GM20000 (cell line): Measurements from ENCODE around the gene IL31RA.

ENCODE experiments used
- DNase-seq: peaks from one replicate; pipeline ENCODE4 v3.0.0; 2012; ENCODE audit warnings: low spot score
- CTCF ChIP-seq: IDR thresholded peaks from 2 replicates; pipeline ENCODE4 v1.5.1; 2012; ENCODE audit warnings: mild to moderate bottlenecking, control low read depth; ENCODE audit errors: extremely low read depth, missing control alignments

The IL31RA gene

GRCh38 chr5:55829956-55830355, 21.2 kb upstream of the IL31RA start:
- no peak for DNase-seq
- TF ChIP-seq CTCF: no peak

- DNase-seq: no peak
- TF ChIP-seq CTCF: no peak
Observed at GRCh38 chr5:55832446-55832845, 18.7 kb upstream of the IL31RA start.

- TF ChIP-seq CTCF: no peak
- no peak for DNase-seq
Observed at GRCh38 chr5:55836191-55836590, 15.0 kb upstream of the IL31RA start.

- no peak for DNase-seq
- no peak for TF ChIP-seq CTCF
Observed at GRCh38 chr5:55841976-55842375, 9.2 kb upstream of the IL31RA start.

- DNase-seq: no peak
- TF ChIP-seq CTCF: no peak
Observed at GRCh38 chr5:55847837-55848236, 3.3 kb upstream of the IL31RA start.

- no peak for TF ChIP-seq CTCF
- DNase-seq: no peak
Observed at GRCh38 chr5:55848783-55849182, 2.4 kb upstream of the IL31RA start.

GRCh38 chr5:55851675-55851979, 470 bp downstream of the IL31RA start:
- no peak for TF ChIP-seq CTCF
- no peak for DNase-seq
